Endothelial cell of umbilical vein (primary cell): Measurements from ENCODE around the gene KIF19. TPM values are rescaled to one million over a fixed set of nuclear protein-coding genes. Genes with fewer than 3 reads are reported as not detected.

Experiments
- BruUV-seq: library from RNA; stranded (reverse); fragments of 400-500 nt; replicated peaks from 2 replicates; lab custom pipeline; 2021; lab: Mats Ljungman, UMichigan
- CTCF ChIA-PET: fragments of 300-600, 350-600 bp; sonication (Branson Sonifier 250); formaldehyde crosslinking; loops from one replicate; lab custom pipeline; 2021; ENCODE audit warnings: antibody characterized with exemption, inconsistent platforms; lab: Charles Lee
- POLR2A ChIA-PET: fragments of 300-600, 350-600 bp; sonication (Branson Sonifier 250); formaldehyde crosslinking; loops from one replicate; lab custom pipeline; 2021; ENCODE audit warnings: antibody characterized with exemption, inconsistent platforms; lab: Charles Lee
- DNase-seq: peaks from one replicate; pipeline ENCODE4 v3.0.0-alpha.2; 2011; ENCODE audit warnings: low read depth, low spot score
- FAIRE-seq: peaks from 2 replicates; lab custom pipeline; 2011; peaks lifted over from hg19 to GRCh38; lab: Jason Lieb, UNC
- H2AFZ ChIP-seq: 2 replicates; pipeline ENCODE4 v1.6.0; 2012; ENCODE audit warnings: low read depth, low read length, control low read depth, inconsistent platforms
- H3K27ac ChIP-seq: 2 replicates; pipeline ENCODE4 v1.5.1; 2011; ENCODE audit warnings: low read depth, mild to moderate bottlenecking, control low read depth, low read length, moderate library complexity; ENCODE audit not compliant: insufficient read depth
- H3K27me3 ChIP-seq, 2 experiments: 2 replicates each; pipeline versions ENCODE4 v1.6.0 to v1.6.1; 2011; ENCODE audit warnings: low read length in 2 of 2, mixed read lengths in 1 of 2; ENCODE audit not compliant: control insufficient read depth in 2 of 2, insufficient read depth in 2 of 2
- H3K36me3 ChIP-seq, 2 experiments: 2 replicates in 1 of 2; 3 replicates in 1 of 2; pipeline ENCODE4 v1.5.1; 2011; ENCODE audit warnings: low read length in 2 of 2, mild to moderate bottlenecking in 1 of 2, moderate library complexity in 1 of 2; ENCODE audit not compliant: control insufficient read depth in 2 of 2, insufficient read depth in 2 of 2; ENCODE audit errors: extremely low read depth in 1 of 2
- H3K4me1 ChIP-seq: 3 replicates; pipeline ENCODE4 v1.5.1; 2011; ENCODE audit warnings: mild to moderate bottlenecking, low read length; ENCODE audit not compliant: control insufficient read depth, insufficient read depth; ENCODE audit errors: extremely low read depth
- H3K4me2 ChIP-seq: 2 replicates; pipeline ENCODE4 v1.6.1; 2011; ENCODE audit warnings: low read length, control low read depth, mixed read lengths; ENCODE audit not compliant: insufficient read depth
- H3K4me3 ChIP-seq, 3 experiments: fragments of 200-600 bp in 1 of 3; sonication (generic), shearing (Covaris generic) in 1 of 3; replicated peaks in 1 of 3; 2 replicates each; pipeline ENCODE4 v1.5.1; 2011 to 2016; ENCODE audit warnings: control low read depth in 3 of 3, low read length in 3 of 3, mild to moderate bottlenecking in 2 of 3, inconsistent platforms in 1 of 3, low read depth in 1 of 3, moderate library complexity in 1 of 3; ENCODE audit not compliant: insufficient read depth in 1 of 3
- H3K79me2 ChIP-seq: 2 replicates; pipeline ENCODE4 v1.6.0; 2012; ENCODE audit warnings: low read length, inconsistent platforms; ENCODE audit not compliant: control insufficient read depth, insufficient read depth
- H3K9ac ChIP-seq: replicated peaks from 2 replicates; pipeline ENCODE3; 2011; ENCODE audit warnings: low read length, control low read depth; ENCODE audit not compliant: insufficient read depth; ENCODE audit errors: extremely low read depth
- H3K9me1 ChIP-seq: replicated peaks from 3 replicates; pipeline ENCODE4 v1.6.0; 2011; ENCODE audit warnings: mild to moderate bottlenecking, low read length; ENCODE audit not compliant: control insufficient read depth, insufficient read depth; ENCODE audit errors: extremely low read depth
- H3K9me3 ChIP-seq: replicated peaks from 2 replicates; pipeline ENCODE4 v1.5.1; 2012; ENCODE audit warnings: low read length, inconsistent platforms; ENCODE audit not compliant: control insufficient read depth, insufficient read depth
- H4K20me1 ChIP-seq: replicated peaks from 2 replicates; pipeline ENCODE3; 2011; ENCODE audit warnings: mild to moderate bottlenecking, low read length; ENCODE audit not compliant: control insufficient read depth, insufficient read depth; ENCODE audit errors: extremely low read depth
- EZH2 ChIP-seq: IDR thresholded peaks from 2 replicates; pipeline ENCODE4 v1.6.1; 2012; ENCODE audit warnings: borderline replicate concordance, low read depth, mild to moderate bottlenecking, moderate library complexity, low read length, inconsistent platforms; ENCODE audit not compliant: severe bottlenecking
- FOS ChIP-seq: IDR thresholded peaks from 2 replicates; pipeline ENCODE4 v1.6.1; 2011; ENCODE audit warnings: mild to moderate bottlenecking, low read length, moderate library complexity, borderline replicate concordance; ENCODE audit not compliant: insufficient read depth
- GATA2 ChIP-seq: IDR thresholded peaks from 2 replicates; pipeline ENCODE4 v1.7.0; 2011; ENCODE audit warnings: low read depth, mild to moderate bottlenecking, moderate library complexity, mixed read lengths, low read length; ENCODE audit not compliant: insufficient read length, insufficient read depth
- JUN ChIP-seq: IDR thresholded peaks from 2 replicates; pipeline ENCODE4 v1.6.1; 2011; ENCODE audit warnings: borderline replicate concordance, low read depth; ENCODE audit not compliant: insufficient read length, insufficient read depth
- MYC ChIP-seq: IDR thresholded peaks from one replicate; pipeline ENCODE4 v1.6.1; 2011; ENCODE audit warnings: mild to moderate bottlenecking, low read depth, low read length
- POLR2A ChIP-seq: IDR thresholded peaks from 2 replicates; pipeline ENCODE4 v1.6.1; 2012; ENCODE audit warnings: low read depth, mild to moderate bottlenecking, control low read depth, low read length
- POLR2AphosphoS5 ChIP-seq: IDR thresholded peaks from 2 replicates; pipeline ENCODE4 v1.6.1; 2012; ENCODE audit warnings: low read depth, mild to moderate bottlenecking, control low read depth, low read length, moderate library complexity; ENCODE audit not compliant: insufficient read depth
- dilution Hi-C: fragments of 300-500 bp; cut with MboI; formaldehyde crosslinking; loops from one replicate; pipeline ENCODE4 v1.15.0; 2019; ENCODE audit warnings: low sequenced_read_pairs; ENCODE audit not compliant: extremely low pct_ligation_motif_present
- intact Hi-C: fragments of 100-400 bp; cut with micrococcal nuclease; formaldehyde crosslinking; loops from one replicate; pipeline ENCODE4 v1.10.0; 2022
- polyA plus RNA-seq, 4 experiments: library from polyadenylated mRNA; depleted of rRNA in 3 of 4; stranded (reverse) in 3 of 4; unstranded in 1 of 4; fragments of >200 nt; gene quantifications; 2 replicates each; pipeline versions ENCODE4 v1.2.1 to v1.2.3, GENCODE V29; 2011 to 2012; ENCODE audit warnings: missing spikeins in 1 of 4
- total RNA-seq: library from RNA; stranded (reverse); gene quantifications from 2 replicates; pipeline ENCODE4 v1.2.3, GENCODE V29; 2021
- TF ChIP-seq, protein P1 (sequence below): IDR thresholded peaks from 2 replicates; pipeline ENCODE4 v1.6.1; 2011; ENCODE audit not compliant: insufficient read depth, insufficient read length
- TF ChIP-seq, protein P2 (sequence below), 2 donors: IDR thresholded peaks; 1 replicate in 1 of 2; 2 replicates in 1 of 2; pipeline ENCODE4 v1.5.1; 2011; ENCODE audit warnings: low read length in 2 of 2, mild to moderate bottlenecking in 2 of 2, moderate library complexity in 2 of 2, control low read depth in 1 of 2, inconsistent platforms in 1 of 2, low read depth in 1 of 2; ENCODE audit not compliant: insufficient read depth in 1 of 2; ENCODE audit errors: extremely low read depth in 1 of 2

KIF19 gene
- total and polyA plus RNA-seq, 2 donors (not counting 3 experiments of a cell fraction or from before 2014, with no cell fraction given) = 0.10 to 0.84 TPM

DNA sequence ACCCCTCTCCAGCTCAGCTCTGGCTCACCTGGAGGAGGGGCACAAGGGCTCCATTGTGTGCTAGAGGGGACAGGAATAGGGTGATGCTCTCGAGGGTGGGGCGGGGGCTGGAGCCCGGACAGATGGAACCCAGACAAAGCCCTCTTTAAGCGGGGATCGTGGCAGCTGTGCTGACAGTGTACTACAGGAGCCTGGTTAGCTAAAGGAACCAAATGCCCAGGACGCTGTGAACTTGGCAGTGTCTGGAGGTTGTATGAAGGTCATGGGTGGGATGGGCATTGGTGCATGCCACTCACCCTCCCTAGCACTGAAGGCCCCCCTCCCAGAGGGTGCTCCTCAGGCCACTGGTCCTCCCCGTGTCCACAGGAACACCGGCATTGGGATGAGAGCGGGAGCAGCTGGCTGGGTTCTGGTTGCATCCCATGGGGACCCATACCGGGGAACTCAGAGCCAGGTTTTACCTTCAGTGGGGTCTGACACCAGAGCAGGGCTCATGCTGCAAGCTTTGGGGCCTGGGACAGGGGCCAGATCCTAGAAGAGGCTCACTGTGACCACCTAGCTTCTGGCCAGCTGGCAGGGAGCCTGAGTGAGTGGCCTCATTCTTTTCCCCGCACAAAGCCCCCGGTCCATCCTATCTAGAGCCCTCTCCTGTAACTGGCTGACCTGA is 11.9 kb downstream of the KIF19 start:
- Histone ChIP-seq H3K9ac (no peak overlapping the region), H3K36me3 (no peaks in the 10 kb centered on the region), H3K79me2 (no peaks in the 10 kb centered on the region), H3K27ac (no peak overlapping the region), H2AFZ (no peak overlapping the region), H3K27me3 (no peaks in the 10 kb centered on the region), H4K20me1 (no peaks in the 10 kb centered on the region), H3K9me1 (no peaks in the 10 kb centered on the region), H3K9me3 (no peaks in the 10 kb centered on the region), H3K4me2 (no peak overlapping the region), H3K4me1 (no peaks in the 10 kb centered on the region), H3K4me3 (no peak overlapping the region)
- CTCF ChIA-PET = interaction anchor here (1.5 kb wide), 1 partner anchor 30 kb away, joined by 6 read pairs; no protein-coding TSS in a partner anchor
- no peak for FAIRE-seq
- dilution Hi-C loops (no loop called here), intact Hi-C loops (no loop called here)
- no TSS peak for BruUV-seq
- POLR2A ChIA-PET = no interaction called here
- TF ChIP-seq MYC (no peak), POLR2AphosphoS5 (no peak), POLR2A (no peak), JUN (no peak), FOS (no peak), GATA2 (no peak), EZH2 (no peak)
- TF ChIP-seq, protein P1, sequence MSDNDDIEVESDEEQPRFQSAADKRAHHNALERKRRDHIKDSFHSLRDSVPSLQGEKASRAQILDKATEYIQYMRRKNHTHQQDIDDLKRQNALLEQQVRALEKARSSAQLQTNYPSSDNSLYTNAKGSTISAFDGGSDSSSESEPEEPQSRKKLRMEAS = no peak
- TF ChIP-seq, protein P2, sequence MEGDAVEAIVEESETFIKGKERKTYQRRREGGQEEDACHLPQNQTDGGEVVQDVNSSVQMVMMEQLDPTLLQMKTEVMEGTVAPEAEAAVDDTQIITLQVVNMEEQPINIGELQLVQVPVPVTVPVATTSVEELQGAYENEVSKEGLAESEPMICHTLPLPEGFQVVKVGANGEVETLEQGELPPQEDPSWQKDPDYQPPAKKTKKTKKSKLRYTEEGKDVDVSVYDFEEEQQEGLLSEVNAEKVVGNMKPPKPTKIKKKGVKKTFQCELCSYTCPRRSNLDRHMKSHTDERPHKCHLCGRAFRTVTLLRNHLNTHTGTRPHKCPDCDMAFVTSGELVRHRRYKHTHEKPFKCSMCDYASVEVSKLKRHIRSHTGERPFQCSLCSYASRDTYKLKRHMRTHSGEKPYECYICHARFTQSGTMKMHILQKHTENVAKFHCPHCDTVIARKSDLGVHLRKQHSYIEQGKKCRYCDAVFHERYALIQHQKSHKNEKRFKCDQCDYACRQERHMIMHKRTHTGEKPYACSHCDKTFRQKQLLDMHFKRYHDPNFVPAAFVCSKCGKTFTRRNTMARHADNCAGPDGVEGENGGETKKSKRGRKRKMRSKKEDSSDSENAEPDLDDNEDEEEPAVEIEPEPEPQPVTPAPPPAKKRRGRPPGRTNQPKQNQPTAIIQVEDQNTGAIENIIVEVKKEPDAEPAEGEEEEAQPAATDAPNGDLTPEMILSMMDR (IDR thresholded peaks at IDR 0.05; ENCODE audit: extremely low read depth in 1 of 2, insufficient read depth in 1 of 2, low read depth in 1 of 2, low read length in 2 of 2) = no peak
- DNase-seq = no peak
